ENCODE measurements around the gene ROR1.

The ROR1 gene

GRCh38 chr1:64025051-64025450, 251.2 kb downstream of the ROR1 start:
- ATAC-seq (ENCODE audit: insufficient read depth, low read depth): no peak
- no peak overlapping the region for H3K9ac ChIP-seq (ENCODE audit: low read depth, low read length)
- no peak overlapping the region for H3K4me3 ChIP-seq (ENCODE audit: low read depth in 1 of 2, low read length in 2 of 2)

DNA sequence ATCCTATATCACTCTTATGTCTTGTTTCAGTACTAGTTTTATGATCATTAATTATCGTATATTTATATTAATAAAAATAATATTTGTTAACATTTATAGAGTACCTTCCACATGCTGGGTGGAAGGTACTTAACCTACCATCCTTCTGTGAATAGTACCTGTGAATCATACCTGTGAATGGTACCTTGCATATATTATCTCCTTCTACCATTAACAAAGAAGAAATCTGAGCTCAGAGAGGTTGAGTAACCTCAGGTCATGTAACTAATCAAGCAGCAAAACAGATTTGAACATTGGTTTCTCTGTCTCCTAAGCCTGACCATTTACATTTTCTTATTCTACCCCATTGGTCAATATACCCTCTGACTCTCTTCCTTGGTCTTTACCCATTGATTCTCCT, 255.2 kb downstream of the ROR1 start:
- Histone ChIP-seq H3K27ac (ENCODE audit: low read length) (no peak overlapping the region), H3K9ac (ENCODE audit: low read depth, low read length) (no peak overlapping the region), H2AFZ (ENCODE audit: low read depth, low read length) (no peak overlapping the region), H3K27me3 (ENCODE audit: insufficient read depth, low read length, poor library complexity) (no peaks in the 10 kb centered on the region), H4K20me1 (ENCODE audit: insufficient read depth, low read length) (no peaks in the 10 kb centered on the region), H3K36me3 (ENCODE audit: insufficient read depth, low read length) (no peaks in the 10 kb centered on the region), H3K9me3 (ENCODE audit: insufficient read depth, low read length, severe bottlenecking) (peaks cover 6% of the 10 kb centered on the region), H3K4me2 (ENCODE audit: insufficient read depth, low read length) (no peak overlapping the region), H3K4me1 (ENCODE audit: insufficient read depth, low read length) (no peaks in the 10 kb centered on the region), H3K79me2 (ENCODE audit: insufficient read depth, low read length) (no peaks in the 10 kb centered on the region), H3K4me3 (ENCODE audit: low read depth in 1 of 2, low read length in 2 of 2) (no peak overlapping the region)
- no peak for ATAC-seq (ENCODE audit: insufficient read depth, low read depth)
- no peak for DNase-seq
- TF ChIP-seq, protein P1, sequence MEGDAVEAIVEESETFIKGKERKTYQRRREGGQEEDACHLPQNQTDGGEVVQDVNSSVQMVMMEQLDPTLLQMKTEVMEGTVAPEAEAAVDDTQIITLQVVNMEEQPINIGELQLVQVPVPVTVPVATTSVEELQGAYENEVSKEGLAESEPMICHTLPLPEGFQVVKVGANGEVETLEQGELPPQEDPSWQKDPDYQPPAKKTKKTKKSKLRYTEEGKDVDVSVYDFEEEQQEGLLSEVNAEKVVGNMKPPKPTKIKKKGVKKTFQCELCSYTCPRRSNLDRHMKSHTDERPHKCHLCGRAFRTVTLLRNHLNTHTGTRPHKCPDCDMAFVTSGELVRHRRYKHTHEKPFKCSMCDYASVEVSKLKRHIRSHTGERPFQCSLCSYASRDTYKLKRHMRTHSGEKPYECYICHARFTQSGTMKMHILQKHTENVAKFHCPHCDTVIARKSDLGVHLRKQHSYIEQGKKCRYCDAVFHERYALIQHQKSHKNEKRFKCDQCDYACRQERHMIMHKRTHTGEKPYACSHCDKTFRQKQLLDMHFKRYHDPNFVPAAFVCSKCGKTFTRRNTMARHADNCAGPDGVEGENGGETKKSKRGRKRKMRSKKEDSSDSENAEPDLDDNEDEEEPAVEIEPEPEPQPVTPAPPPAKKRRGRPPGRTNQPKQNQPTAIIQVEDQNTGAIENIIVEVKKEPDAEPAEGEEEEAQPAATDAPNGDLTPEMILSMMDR (IDR thresholded peaks at IDR 0.05; ENCODE audit: borderline replicate concordance, extremely low read depth, low read length, poor library complexity, severe bottlenecking): no peak
- TF ChIP-seq EZH2 (IDR thresholded peaks at IDR 0.05; ENCODE audit: borderline replicate concordance, low read depth, low read length, severe bottlenecking): no peak

More at GRCh38 chr1:64025051-64025450, 251.2 kb downstream of the ROR1 start:
- TF ChIP-seq EZH2 (IDR thresholded peaks at IDR 0.05; ENCODE audit: borderline replicate concordance, low read depth, low read length, severe bottlenecking): no peak
- TF ChIP-seq, protein P1 (IDR thresholded peaks at IDR 0.05; ENCODE audit: borderline replicate concordance, extremely low read depth, low read length, poor library complexity, severe bottlenecking): no peak
- H4K20me1 ChIP-seq (ENCODE audit: insufficient read depth, low read length): no peaks in the 10 kb centered on the region
- H3K27me3 ChIP-seq (ENCODE audit: insufficient read depth, low read length, poor library complexity): no peaks in the 10 kb centered on the region
- no peak overlapping the region for H3K4me2 ChIP-seq (ENCODE audit: insufficient read depth, low read length)
- H3K36me3 ChIP-seq (ENCODE audit: insufficient read depth, low read length): no peaks in the 10 kb centered on the region
- H3K79me2 ChIP-seq (ENCODE audit: insufficient read depth, low read length): no peaks in the 10 kb centered on the region
- H3K4me1 ChIP-seq (ENCODE audit: insufficient read depth, low read length): no peaks in the 10 kb centered on the region
- no peak overlapping the region for H3K27ac ChIP-seq (ENCODE audit: low read length)
- peaks cover 6% of the 10 kb centered on the region for H3K9me3 ChIP-seq (ENCODE audit: insufficient read depth, low read length, severe bottlenecking)
- no peak overlapping the region for H2AFZ ChIP-seq (ENCODE audit: low read depth, low read length)
- no peak for DNase-seq

- no peak overlapping the region for H3K4me2 ChIP-seq (ENCODE audit: insufficient read depth, low read length)
- DNase-seq (no peak), ATAC-seq (ENCODE audit: insufficient read depth, low read depth) (no peak)
- no peaks in the 10 kb centered on the region for H3K4me1 ChIP-seq (ENCODE audit: insufficient read depth, low read length)
- no peak overlapping the region for H3K27ac ChIP-seq (ENCODE audit: low read length)
- H3K36me3 ChIP-seq (ENCODE audit: insufficient read depth, low read length): no peaks in the 10 kb centered on the region
- H3K4me3 ChIP-seq (ENCODE audit: low read depth in 1 of 2, low read length in 2 of 2): no peak overlapping the region
- H2AFZ ChIP-seq (ENCODE audit: low read depth, low read length): no peak overlapping the region
- no peaks in the 10 kb centered on the region for H3K79me2 ChIP-seq (ENCODE audit: insufficient read depth, low read length)
- no peaks in the 10 kb centered on the region for H4K20me1 ChIP-seq (ENCODE audit: insufficient read depth, low read length)
- no peaks in the 10 kb centered on the region for H3K27me3 ChIP-seq (ENCODE audit: insufficient read depth, low read length, poor library complexity)
- H3K9ac ChIP-seq (ENCODE audit: low read depth, low read length): no peak overlapping the region
- peaks cover 6% of the 10 kb centered on the region for H3K9me3 ChIP-seq (ENCODE audit: insufficient read depth, low read length, severe bottlenecking)
- no peak for TF ChIP-seq EZH2 (IDR thresholded peaks at IDR 0.05; ENCODE audit: borderline replicate concordance, low read depth, low read length, severe bottlenecking)
- TF ChIP-seq, protein P1 (IDR thresholded peaks at IDR 0.05; ENCODE audit: borderline replicate concordance, extremely low read depth, low read length, poor library complexity, severe bottlenecking): no peak
These were observed 256.6 kb downstream of the ROR1 start for GRCh38 chr1:64030411-64030810.

DNA sequence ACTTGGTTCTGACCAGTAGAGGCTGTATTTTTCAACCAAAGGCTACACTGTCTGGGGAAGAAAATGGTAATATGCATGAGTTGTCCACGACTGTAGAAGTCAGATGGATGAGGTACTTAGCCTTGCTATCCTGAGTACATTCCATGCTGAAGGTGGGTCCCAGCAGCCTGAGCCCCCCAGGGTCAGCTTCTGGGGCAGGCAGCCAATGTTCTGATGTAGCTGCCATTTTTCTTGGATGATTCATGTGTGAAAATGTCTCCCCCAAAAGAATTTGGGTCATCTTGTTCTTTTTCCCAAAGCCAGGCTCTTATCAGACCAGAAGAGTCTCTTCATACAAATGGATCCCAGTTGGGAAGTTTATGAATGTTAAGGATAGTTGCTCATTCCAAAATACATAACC, 257.4 kb downstream of the ROR1 start:
- H3K9me3 ChIP-seq (ENCODE audit: insufficient read depth, low read length, severe bottlenecking): peaks cover 6% of the 10 kb centered on the region
- no peak overlapping the region for H3K4me3 ChIP-seq (ENCODE audit: low read depth in 1 of 2, low read length in 2 of 2)
- no peak overlapping the region for H3K27ac ChIP-seq (ENCODE audit: low read length)
- H3K9ac ChIP-seq (ENCODE audit: low read depth, low read length): no peak overlapping the region
- ATAC-seq (ENCODE audit: insufficient read depth, low read depth) (no peak), DNase-seq (no peak)
- H3K4me2 ChIP-seq (ENCODE audit: insufficient read depth, low read length): no peak overlapping the region
- no peaks in the 10 kb centered on the region for H3K36me3 ChIP-seq (ENCODE audit: insufficient read depth, low read length)
- no peaks in the 10 kb centered on the region for H4K20me1 ChIP-seq (ENCODE audit: insufficient read depth, low read length)
- H2AFZ ChIP-seq (ENCODE audit: low read depth, low read length): no peak overlapping the region
- TF ChIP-seq EZH2 (IDR thresholded peaks at IDR 0.05; ENCODE audit: borderline replicate concordance, low read depth, low read length, severe bottlenecking): no peak
- TF ChIP-seq, protein P1 (IDR thresholded peaks at IDR 0.05; ENCODE audit: borderline replicate concordance, extremely low read depth, low read length, poor library complexity, severe bottlenecking): no peak
- H3K79me2 ChIP-seq (ENCODE audit: insufficient read depth, low read length): no peaks in the 10 kb centered on the region
- no peaks in the 10 kb centered on the region for H3K4me1 ChIP-seq (ENCODE audit: insufficient read depth, low read length)
- no peaks in the 10 kb centered on the region for H3K27me3 ChIP-seq (ENCODE audit: insufficient read depth, low read length, poor library complexity)
